Loucy (cell line): ENCODE data around the gene ZNF438.
"Not testable (repeated sequence)": the region's sequence is repeated elsewhere in the genome, so short reads cannot be mapped to it uniquely, and the experiment has no call there.

Experiments
- H2AFZ ChIP-seq: fragments of 200-600 bp; sonication (generic); 2 replicates; pipeline ENCODE4 v1.6.0; 2016; ENCODE audit warnings: antibody characterized with exemption, mild to moderate bottlenecking, low read length, moderate library complexity
- H3F3A ChIP-seq: fragments of 200-600 bp; 2 replicates; pipeline ENCODE4 v1.6.0; 2016; ENCODE audit warnings: antibody characterized with exemption, low read depth, mild to moderate bottlenecking
- H3K27me3 ChIP-seq: fragments of 200-600 bp; sonication (generic); 2 replicates; pipeline ENCODE4 v1.6.1; 2014; ENCODE audit warnings: low read length, mild to moderate bottlenecking; ENCODE audit not compliant: insufficient read depth, poor library complexity, severe bottlenecking
- H3K36me3 ChIP-seq: fragments of 200-600 bp; sonication (generic); 2 replicates; pipeline ENCODE4 v1.6.1; 2016; ENCODE audit warnings: low read length; ENCODE audit not compliant: insufficient read depth
- H3K4me1 ChIP-seq: fragments of 200-600 bp; sonication (generic); 2 replicates; pipeline ENCODE4 v1.5.1; 2014; ENCODE audit warnings: low read length, mild to moderate bottlenecking; ENCODE audit not compliant: insufficient read depth, poor library complexity, severe bottlenecking
- H3K4me2 ChIP-seq: fragments of 200-600 bp; sonication (generic); 2 replicates; pipeline ENCODE4 v1.6.0; 2014; ENCODE audit warnings: antibody characterized with exemption, low read length, low read depth, mild to moderate bottlenecking; ENCODE audit not compliant: poor library complexity, severe bottlenecking
- H3K4me3 ChIP-seq: fragments of 200-600 bp; sonication (generic); 2 replicates; pipeline ENCODE4 v1.5.1; 2014; ENCODE audit warnings: low read length, mild to moderate bottlenecking, mixed read lengths; ENCODE audit not compliant: poor library complexity, severe bottlenecking
- H3K79me2 ChIP-seq: fragments of 200-600 bp; sonication (generic); 2 replicates; pipeline ENCODE4 v1.6.1; 2014; ENCODE audit warnings: low read length; ENCODE audit not compliant: insufficient read depth
- H3K9ac ChIP-seq: fragments of 200-600 bp; sonication (generic); 2 replicates; pipeline ENCODE4 v1.6.0; 2014; ENCODE audit warnings: mild to moderate bottlenecking, low read depth, low read length, moderate library complexity; ENCODE audit not compliant: poor library complexity, severe bottlenecking
- H3K9me2 ChIP-seq: fragments of 200-600 bp; sonication (generic); replicated peaks from 2 replicates; pipeline ENCODE4 v1.6.1; 2016; ENCODE audit warnings: low read depth, low read length, mixed read lengths
- H3K9me3 ChIP-seq: fragments of 200-600 bp; sonication (generic); 2 replicates; pipeline ENCODE4 v1.6.1; 2014; ENCODE audit warnings: mild to moderate bottlenecking, antibody characterized with exemption, low read length, low read depth; ENCODE audit not compliant: insufficient read depth
- H4K20me1 ChIP-seq: fragments of 200-600 bp; sonication (generic); 2 replicates; pipeline ENCODE4 v1.6.0; 2014; ENCODE audit warnings: antibody characterized with exemption, low read length, mild to moderate bottlenecking; ENCODE audit not compliant: insufficient read depth, poor library complexity, severe bottlenecking
- EZH2phosphoT487 ChIP-seq: fragments of 200-600 bp; IDR thresholded peaks from 2 replicates; pipeline ENCODE4 v1.6.1; 2018; ENCODE audit warnings: antibody characterized with exemption, mild to moderate bottlenecking, moderate library complexity, borderline replicate concordance
- TF ChIP-seq, protein P1 (sequence below): fragments of 200-600 bp; sonication (generic); conservative IDR thresholded peaks from 2 replicates; pipeline ENCODE4 v1.5.1; 2014; ENCODE audit warnings: mild to moderate bottlenecking, antibody characterized with exemption, low read length

ZNF438 gene

GRCh38 chr10:30803058-30803457 lies 228.6 kb downstream of the ZNF438 start:
- H4K20me1 ChIP-seq = no peaks in the 10 kb centered on the region
- no peaks in the 10 kb centered on the region for H3F3A ChIP-seq
- H3K36me3 ChIP-seq = no peaks in the 10 kb centered on the region
- H3K9me2 ChIP-seq = no peaks in the 10 kb centered on the region
- H3K4me2 ChIP-seq = no peak overlapping the region
- H3K4me1 ChIP-seq = no peaks in the 10 kb centered on the region
- no peaks in the 10 kb centered on the region for H3K79me2 ChIP-seq
- TF ChIP-seq, protein P1, sequence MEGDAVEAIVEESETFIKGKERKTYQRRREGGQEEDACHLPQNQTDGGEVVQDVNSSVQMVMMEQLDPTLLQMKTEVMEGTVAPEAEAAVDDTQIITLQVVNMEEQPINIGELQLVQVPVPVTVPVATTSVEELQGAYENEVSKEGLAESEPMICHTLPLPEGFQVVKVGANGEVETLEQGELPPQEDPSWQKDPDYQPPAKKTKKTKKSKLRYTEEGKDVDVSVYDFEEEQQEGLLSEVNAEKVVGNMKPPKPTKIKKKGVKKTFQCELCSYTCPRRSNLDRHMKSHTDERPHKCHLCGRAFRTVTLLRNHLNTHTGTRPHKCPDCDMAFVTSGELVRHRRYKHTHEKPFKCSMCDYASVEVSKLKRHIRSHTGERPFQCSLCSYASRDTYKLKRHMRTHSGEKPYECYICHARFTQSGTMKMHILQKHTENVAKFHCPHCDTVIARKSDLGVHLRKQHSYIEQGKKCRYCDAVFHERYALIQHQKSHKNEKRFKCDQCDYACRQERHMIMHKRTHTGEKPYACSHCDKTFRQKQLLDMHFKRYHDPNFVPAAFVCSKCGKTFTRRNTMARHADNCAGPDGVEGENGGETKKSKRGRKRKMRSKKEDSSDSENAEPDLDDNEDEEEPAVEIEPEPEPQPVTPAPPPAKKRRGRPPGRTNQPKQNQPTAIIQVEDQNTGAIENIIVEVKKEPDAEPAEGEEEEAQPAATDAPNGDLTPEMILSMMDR = no peak
- TF ChIP-seq EZH2phosphoT487 = no peak
- H3K9me3 ChIP-seq = no peaks in the 10 kb centered on the region
- H3K4me3 ChIP-seq = no peak overlapping the region
- H3K9ac ChIP-seq = no peak overlapping the region
- no peak overlapping the region for H2AFZ ChIP-seq
- no peaks in the 10 kb centered on the region for H3K27me3 ChIP-seq

DNA sequence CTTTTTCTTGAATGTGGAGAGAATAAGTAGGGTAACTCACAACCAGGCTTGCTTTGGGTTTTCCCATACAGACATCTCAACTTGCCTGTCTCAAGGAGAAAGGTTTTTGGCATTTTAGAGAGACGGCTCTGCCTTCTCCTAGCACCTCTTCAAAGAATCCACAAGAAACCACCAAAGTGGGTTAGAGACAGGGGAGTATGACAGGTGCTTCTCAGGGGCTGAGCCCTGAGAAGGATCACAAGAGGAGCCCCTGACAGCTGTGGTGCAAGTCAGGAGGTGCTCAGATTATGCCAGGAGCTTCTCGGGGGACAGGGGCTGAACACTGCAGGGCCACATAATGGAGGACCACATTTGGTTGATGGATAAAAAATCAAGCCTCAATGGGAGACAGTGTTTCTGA lies 231.3 kb downstream of the ZNF438 start:
- Histone ChIP-seq H3F3A (no peaks in the 10 kb centered on the region), H3K9me2 (no peaks in the 10 kb centered on the region), H3K9ac (no peak overlapping the region), H2AFZ (no peak overlapping the region), H3K9me3 (no peaks in the 10 kb centered on the region), H3K4me2 (no peak overlapping the region), H3K4me3 (no peak overlapping the region), H3K79me2 (no peaks in the 10 kb centered on the region), H3K4me1 (no peaks in the 10 kb centered on the region), H3K36me3 (no peaks in the 10 kb centered on the region), H4K20me1 (no peaks in the 10 kb centered on the region), H3K27me3 (no peaks in the 10 kb centered on the region)
- no peak for TF ChIP-seq EZH2phosphoT487

GRCh38 chr10:30798646-30799185 lies 232.9 kb downstream of the ZNF438 start:
- no peak overlapping the region for H3K9ac ChIP-seq
- no peaks in the 10 kb centered on the region for H3F3A ChIP-seq
- H3K9me3 ChIP-seq = no peaks in the 10 kb centered on the region
- H3K4me2 ChIP-seq = no peak overlapping the region
- no peaks in the 10 kb centered on the region for H3K36me3 ChIP-seq
- no peaks in the 10 kb centered on the region for H3K9me2 ChIP-seq
- no peaks in the 10 kb centered on the region for H3K27me3 ChIP-seq
- H3K4me3 ChIP-seq = no peak overlapping the region
- no peak overlapping the region for H2AFZ ChIP-seq
- no peaks in the 10 kb centered on the region for H3K79me2 ChIP-seq
- H3K4me1 ChIP-seq = no peaks in the 10 kb centered on the region
- H4K20me1 ChIP-seq = no peaks in the 10 kb centered on the region
- no peak for TF ChIP-seq EZH2phosphoT487
- TF ChIP-seq, protein P1 = no peak

DNA sequence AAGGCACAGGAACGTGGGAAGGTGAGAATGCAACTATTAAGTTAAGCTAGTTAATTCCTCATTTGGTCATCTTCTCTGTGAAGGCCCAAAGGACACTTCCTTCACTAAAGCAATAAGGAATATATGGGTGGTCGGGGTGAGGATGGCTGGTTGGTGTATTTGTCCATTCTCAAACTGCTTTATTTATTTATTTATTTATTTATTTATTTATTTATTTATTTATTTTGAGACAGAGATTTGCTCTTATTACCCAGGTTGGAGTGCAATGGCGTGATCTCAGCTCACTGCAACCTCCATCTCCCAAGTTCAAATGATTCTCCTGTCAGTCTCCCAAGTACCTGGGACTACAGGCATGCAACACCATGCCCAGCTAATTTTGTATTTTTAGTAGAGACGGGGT lies 236.6 kb downstream of the ZNF438 start:
- H3K79me2 ChIP-seq, H3K9ac ChIP-seq, H3K4me1 ChIP-seq, H4K20me1 ChIP-seq, H3K4me3 ChIP-seq, H3F3A ChIP-seq, H3K4me2 ChIP-seq, H3K9me2 ChIP-seq, H2AFZ ChIP-seq, H3K9me3 ChIP-seq, H3K36me3 ChIP-seq, H3K27me3 ChIP-seq: not testable (repeated sequence)
